Heart left ventricle (tissue), 13 donors: Measurements from ENCODE around the gene OR52I1.

Source experiments
- POLR2A ChIP-seq, 2 donors: fragments of 450-650 bp; IDR thresholded peaks; one replicate each; pipeline ENCODE4 v1.6.1; 2017; ENCODE audit warnings: antibody characterized with exemption in 2 of 2, mild to moderate bottlenecking in 2 of 2, moderate library complexity in 2 of 2
- TF ChIP-seq, protein P1 (sequence below), 12 donors: fragments of 200-600 bp; sonication (generic) in 4 of 12; IDR thresholded peaks; one replicate each; pipeline versions ENCODE4 v1.5.0 to v1.8.0; 2018 to 2022; ENCODE audit warnings: antibody characterized with exemption in 12 of 12, mild to moderate bottlenecking in 5 of 12
- donor health status: ischemic (EF 13 %, LVEDD 7.1; RV severe dilation, severe dysfunction).
- donor health status: DM: no; HTN: yes; CAD: no.
- donor health status: DM: no; HTN: no; CAD: no.
- donor health status: ischemic (EF 25% LVEDD 6.9; RV normal size, moderate dysfunction).
- donor health status: ischemic (EF 25% LVEDD 5.7; RV mildly dilated, moderate dysfunction).
- donor health status: ischemic (EF 35%, LVEDD 5.7; RV mildly dilated, moderate dysfunction).
- donor health status: nonischemic (EF 11% LVEDD 7.7; RV severe dilation, severe dysfunction).
- donor health status: DM: yes; HTN: yes; CAD: no.
- donor health status: PGD.
- donor health status: ischemic (EF 29% LVEDD 5.4; RV normal size, mild dysfunction).
- donor health status: nonischemic (EF 23%, LVEDD 6.1; RV moderate dilation, normal function).

DNA sequence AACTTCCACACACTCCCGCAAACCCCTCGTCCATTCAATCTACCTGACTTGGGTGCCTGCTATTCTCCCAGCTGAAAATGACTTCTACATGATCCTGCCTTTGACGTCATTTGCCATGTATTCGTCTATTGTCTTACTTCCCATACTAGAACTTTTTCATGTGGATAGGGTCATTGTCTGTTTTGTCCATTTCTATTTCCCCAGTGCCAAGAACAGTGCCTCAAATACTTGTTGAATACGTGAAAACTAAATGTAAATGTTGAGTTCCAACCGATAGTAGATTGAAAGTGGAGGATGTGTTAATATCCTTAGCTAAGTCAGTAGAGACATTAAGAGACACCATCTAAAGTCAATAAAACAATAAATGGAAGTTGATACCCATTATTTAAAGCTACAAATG, 13.3 kb downstream of the OR52I1 start:
- TF ChIP-seq, protein P1, sequence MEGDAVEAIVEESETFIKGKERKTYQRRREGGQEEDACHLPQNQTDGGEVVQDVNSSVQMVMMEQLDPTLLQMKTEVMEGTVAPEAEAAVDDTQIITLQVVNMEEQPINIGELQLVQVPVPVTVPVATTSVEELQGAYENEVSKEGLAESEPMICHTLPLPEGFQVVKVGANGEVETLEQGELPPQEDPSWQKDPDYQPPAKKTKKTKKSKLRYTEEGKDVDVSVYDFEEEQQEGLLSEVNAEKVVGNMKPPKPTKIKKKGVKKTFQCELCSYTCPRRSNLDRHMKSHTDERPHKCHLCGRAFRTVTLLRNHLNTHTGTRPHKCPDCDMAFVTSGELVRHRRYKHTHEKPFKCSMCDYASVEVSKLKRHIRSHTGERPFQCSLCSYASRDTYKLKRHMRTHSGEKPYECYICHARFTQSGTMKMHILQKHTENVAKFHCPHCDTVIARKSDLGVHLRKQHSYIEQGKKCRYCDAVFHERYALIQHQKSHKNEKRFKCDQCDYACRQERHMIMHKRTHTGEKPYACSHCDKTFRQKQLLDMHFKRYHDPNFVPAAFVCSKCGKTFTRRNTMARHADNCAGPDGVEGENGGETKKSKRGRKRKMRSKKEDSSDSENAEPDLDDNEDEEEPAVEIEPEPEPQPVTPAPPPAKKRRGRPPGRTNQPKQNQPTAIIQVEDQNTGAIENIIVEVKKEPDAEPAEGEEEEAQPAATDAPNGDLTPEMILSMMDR (IDR thresholded peaks at IDR 0.05) = no peak
- TF ChIP-seq POLR2A (IDR thresholded peaks at IDR 0.05) = no peak
